COR-L47 (cell line): Measurements from ENCODE around the gene CHMP4A.

Source experiments
- DNase-seq: peaks from one replicate; lab custom pipeline; 2025; lab: John Stamatoyannopoulos, UW

The CHMP4A gene, protein sequence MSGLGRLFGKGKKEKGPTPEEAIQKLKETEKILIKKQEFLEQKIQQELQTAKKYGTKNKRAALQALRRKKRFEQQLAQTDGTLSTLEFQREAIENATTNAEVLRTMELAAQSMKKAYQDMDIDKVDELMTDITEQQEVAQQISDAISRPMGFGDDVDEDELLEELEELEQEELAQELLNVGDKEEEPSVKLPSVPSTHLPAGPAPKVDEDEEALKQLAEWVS

DNA sequence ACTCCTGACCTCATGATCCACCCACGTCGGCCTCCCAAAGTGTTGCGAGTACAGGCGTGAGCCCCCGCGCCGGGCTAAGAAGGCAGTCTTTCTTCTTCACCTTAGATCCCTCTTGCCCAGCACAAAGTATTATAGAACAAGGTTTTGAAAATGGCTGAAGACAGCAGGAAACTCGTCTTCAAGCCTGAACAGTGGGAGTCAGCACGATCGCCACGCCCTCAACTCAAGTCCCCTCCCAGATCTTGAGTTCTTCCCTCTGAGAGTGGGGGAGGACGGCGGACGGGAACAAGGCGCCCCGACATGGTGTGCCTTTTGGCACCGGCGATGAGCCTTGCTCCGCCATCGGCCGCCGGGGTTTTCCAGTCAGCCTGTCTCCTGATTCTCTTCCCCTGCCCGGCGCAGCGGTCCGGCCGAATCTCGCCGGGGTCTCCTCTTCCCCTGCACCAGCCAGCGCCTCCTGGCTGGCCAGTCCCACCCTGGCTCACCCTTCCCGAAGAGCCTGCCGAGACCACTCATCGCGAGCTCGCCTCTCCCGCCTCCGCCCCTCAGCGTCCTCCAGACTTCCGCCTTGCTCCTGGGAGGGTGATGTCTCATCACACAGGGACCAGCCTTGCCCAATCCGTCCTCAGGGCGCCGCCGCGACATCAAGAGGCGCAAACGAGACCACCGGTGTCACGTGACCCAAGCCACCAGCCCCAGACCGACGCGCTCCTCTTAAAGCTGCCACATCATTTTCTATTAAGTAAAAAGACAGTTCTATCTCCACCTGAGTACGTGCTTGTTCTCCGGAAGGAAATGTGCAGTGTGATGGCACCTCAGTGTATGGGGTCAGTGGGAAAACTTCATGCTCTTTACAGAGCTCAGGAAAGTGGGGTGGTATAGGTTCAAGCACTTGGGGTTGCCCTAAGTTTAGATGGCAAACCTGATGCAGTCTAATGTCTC lies at the start of gene CHMP4A:
TSS of gene CHMP4A (minus strand) at position 565 of the 942 bp plus-strand sequence. CDS start at position 516, 49 bp downstream.
- peak; percentile 95 for DNase-seq

DNA sequence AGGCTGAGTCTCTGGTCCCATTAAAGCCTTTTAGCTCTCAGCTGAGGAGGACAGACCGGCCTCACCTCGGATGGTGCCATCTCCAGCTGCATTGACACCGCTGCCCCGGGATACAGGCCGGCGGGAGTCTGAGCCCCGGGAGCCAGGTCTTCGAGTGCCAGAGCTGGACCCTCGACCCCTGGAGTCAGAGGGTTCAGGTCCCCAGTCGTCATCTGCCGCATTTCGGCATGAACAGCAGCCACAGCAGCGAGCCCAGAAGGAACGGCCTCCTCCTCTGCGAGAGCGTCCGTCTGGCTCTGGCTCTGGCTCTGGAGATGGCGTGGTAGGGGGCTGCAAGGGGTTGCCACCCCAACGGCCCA lies 48.7 kb upstream of the CHMP4A start:
- DNase-seq, result no peak

DNA sequence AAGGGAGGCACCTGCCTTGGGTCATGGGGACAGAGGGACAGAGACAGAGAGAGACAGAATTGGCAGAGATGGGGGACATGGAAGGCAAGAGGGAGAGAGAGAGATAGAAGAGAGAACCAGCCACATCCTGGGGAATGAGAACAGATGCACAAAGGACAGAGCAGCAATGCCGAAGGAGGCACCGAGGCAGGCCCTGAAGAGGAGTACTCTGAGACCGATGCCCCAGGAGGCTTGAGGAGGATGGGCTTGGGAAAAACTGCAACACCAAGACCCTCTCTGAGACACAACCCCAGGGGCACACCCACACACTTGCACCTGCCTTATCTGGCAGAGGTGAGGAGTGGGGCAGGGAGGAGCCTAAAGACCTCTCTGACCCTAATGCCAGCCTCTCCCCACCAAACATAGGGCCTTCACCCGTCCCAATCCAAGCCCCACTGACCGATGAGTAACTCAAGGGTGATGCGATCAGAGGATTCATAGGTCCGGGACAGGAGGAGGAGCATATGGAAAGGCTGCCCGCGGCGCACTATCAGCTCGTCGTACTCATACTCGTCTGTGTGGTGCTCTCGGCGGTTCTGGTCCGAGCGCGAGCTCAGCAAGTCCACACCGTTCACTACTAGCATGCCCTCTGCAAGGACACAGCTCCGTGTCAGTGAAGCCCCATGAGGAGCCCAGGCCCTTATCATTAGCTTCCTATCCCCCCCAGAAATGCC lies 48.1 kb upstream of the CHMP4A start:
- DNase-seq, result no peak

DNA sequence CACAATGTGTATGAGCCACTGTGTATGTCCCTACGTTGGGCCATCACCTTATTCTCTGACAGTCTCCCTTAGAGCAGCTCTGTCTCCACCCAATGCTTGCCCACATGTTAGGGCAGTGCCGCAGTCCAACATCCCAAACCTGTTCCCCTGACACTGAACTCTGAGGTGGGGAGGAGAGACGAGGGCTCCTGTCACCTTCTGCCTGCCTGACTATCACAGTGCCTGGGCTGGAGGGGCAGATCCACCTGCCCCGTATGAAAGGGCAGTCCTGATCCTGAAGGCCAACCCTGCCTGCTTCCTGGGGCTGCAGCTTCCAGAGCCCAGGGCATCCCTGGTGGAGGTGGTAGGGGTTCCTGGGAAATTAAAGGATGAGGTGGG lies 47.5 kb upstream of the CHMP4A start:
- no peak for DNase-seq

DNA sequence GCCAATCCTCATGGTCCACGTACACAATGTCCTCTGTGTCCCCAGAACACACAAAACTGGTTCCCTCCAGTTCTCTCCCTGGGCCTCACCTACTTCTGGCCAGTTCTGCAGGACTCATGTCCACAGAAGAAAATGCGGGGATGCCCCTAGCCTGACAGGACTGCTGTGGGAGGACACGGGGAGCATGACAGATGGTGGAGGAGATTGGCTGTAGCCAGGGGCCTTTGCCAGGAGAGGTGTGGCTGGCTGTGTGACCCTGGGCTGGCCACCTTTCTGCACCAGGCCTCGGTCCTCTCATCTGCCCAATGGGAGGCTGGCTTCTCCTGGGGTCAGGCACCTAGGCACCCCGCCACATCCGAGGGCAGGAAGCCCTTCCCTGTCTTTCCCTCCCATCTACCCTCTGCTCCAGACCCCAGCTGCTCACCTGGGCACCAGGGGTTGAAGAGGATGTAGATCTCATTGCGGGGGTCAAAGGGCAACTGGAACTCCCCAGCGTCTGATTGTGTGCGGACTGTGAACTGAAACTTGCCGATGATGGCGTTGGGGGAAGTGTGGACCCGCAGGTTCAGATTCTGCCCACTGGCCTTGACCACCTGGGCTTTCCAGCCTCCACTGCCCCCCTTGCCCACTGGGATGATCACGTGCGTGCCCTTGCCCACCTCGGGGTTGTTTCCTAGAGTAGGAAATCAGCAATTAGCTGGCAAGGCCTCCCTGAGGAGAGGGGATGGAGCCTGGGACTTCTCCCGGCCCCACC lies 46.9 kb upstream of the CHMP4A start:
- DNase-seq, result no peak

DNA sequence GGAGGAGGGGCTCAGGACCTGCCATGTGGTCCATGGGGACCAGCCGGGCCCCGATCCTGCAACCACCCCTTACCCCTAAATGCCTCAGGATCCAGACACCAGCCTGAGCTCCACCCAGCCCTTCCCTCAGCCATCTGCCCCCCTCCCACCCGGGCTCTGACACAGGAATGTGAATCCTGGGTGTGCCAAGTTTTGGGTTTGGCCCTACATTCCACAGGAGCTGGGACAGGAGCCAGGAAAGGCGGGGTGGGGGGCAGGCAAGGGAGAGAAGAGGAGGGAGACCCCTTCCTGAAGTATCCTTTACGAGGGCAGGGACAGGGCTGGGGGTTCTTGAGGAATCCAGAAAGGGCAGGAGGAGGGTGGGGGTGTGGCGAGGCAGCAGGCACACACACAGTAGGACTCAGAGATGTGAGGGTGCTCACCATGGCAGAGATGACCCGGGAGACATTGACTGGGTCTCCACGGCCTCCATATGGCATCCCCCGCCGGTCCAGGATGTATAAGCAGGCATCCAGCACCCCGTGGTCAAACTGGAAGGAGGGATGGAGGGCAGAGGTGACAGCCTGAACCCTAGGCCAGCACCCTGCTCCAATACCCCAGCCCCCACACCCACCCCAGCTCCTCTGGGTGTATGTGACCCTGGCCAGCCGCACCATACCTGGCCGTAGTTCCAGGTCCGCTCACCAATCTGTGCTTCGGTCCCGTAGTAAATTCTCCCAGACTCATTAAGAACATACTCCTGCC lies 46.2 kb upstream of the CHMP4A start:
- DNase-seq, result no peak

DNA sequence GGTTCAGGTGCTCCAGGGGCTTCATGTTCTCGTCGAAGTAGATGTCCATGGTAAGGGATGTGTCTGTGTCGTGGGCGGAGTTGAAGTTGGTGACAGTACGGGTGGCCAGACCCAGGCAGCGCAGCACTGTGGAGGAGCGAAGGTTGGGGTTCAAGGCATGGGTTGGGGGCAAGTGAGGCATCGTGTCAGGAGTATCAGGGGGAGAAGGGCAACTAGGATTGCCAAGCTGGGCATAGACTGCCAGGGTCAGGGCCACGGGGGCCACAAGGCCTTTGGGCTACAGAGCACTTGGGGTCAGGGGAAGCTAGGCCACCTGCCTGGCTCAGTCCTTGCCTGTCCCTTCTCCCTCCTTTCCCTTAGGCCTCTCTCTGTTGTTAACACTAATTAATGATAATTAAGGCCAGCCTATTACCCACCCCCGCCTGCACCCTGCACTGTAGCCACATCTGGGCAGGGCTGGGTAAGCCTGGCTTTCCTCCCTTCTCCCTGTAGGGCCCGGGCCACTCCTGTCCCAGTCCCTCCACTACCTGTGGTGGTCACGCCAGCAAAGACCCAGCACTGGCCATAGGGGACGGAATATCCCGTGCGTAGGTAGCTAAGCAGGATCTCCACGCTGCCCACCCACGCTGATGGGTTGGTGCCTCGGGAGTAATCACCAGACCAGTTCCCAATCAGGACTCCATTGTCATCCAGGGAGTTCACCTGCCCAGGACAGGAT lies 45.4 kb upstream of the CHMP4A start:
- no peak for DNase-seq

DNA sequence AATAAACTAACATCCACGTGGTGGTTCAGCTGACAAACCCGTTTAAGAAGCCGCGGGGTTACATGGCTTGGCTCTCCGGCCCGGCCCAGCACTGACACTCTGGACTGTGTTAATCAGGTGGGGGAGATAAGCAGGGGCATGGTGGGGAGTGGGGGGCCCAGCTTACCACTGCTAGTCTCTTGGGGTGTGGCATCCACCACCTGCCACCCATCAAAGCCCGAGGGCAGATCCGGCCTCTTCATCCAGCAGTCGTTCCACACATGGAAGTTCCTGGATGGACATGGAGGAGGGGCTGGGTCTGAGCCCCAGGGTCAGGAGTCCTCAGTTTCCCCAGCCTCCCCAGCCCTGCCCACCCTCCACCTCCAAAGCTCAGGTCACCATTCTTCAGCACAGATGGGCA lies 44.8 kb upstream of the CHMP4A start:
- no peak for DNase-seq

DNA sequence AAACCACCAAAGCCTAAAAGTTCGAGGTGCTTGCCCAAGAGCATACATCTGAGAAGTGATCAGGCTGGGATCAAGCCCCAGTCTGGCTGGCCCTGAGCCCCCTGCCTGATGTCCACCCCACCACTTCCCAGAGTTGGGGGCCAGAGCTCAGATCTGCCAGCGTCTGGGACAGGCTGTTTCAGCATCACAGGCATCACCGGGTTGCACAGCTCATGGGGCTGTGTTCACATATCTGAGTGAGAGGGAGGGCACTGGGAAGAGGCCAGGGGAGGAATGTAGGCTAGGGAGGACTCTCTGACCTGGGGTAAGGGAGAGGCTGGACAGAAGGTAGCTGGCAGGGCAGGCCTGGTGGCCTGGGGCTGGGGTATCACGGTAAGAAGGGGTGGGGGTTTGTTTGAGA lies 43.7 kb upstream of the CHMP4A start:
- no peak for DNase-seq

DNA sequence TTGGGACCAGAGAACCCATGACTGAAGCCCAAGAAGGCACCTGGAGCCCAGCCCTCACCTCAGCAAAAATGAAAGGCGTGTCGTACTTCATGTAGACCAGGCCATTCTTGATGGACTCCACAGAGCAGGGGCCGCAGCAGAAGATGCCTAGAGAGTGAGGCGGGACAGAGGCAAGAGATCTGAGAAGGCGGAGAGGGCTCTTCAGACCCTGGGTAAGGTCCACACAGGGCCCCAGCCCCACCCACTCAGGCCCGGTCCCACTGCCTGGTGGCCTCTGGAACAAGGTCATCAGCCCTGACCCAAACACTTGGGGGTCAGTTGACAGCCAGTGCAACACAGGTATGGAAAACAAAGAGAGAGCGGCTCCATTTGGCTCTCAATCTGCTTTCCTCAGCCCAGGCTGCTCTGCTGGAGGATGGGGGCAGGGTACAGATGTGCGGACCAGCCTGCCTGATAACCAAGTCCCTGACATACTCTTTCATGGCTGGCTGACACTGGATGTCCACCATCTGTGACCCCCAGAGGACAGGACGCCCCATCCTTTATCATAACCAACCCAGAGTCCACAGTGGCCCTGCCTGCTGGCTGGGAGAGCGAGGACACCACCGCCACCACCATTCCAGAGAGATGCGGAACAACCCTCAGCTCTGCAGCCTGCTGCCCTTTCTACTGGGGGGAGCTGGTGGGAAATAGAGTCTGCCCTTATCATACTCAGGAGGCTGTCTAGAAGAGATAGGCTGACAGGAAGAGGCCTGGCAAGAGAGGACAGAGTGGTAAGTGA lies 42.8 kb upstream of the CHMP4A start:
- no peak for DNase-seq

DNA sequence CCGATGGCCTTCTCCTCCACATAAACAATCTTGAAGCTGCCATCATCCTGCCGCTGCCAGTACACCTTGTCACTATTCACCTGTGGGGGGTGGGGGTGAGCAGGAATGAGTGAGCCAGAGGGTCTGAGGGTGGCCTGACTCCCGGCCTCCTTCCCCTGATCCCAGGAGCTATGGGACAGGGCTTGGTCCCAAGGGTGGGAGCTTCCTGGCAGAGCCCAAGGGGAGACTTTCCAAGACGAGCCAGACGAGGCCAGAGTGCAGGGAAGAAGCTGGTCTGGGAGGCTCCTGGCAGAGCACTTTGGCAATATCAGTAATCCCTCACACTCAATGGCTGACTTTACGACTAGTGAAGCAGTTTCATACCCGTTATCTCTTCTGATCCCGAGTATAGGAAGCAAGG lies 42.1 kb upstream of the CHMP4A start:
- DNase-seq, result no peak

DNA sequence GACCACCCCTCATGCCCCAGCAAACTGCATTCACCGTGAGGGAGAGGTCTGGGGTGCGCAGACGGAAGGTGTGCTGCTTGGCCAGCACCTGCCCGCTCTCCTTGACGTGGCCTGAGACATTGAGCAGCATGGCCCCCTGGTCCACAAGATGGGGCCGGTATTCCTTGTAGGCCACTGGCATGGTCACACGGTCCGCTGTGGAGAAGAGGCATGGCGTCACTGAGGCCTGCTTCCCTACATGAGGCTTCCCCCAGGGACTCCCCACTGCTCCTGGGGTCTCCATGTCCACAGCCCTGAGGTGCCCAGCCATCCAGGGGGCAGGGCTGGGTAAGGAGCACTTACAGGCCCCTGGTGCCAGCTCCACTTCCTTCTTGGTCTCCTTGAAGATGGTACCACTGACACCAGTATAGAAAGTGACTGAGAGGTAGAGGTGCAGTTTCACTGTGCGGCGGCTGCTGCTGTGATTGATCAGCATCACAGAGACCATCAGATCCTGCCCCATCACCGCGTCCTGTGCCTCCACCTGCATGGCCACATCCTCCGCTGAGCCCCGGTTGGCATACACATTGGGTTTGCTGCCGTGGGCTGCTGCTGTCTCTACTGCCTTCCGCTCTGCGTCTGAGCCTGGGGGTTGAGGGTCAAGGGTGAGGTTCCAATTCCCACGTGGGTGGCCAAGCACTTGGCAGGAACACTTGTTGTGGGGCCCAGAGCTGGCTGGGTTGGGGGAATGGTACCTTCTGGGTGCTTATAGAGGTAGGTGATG lies 41.5 kb upstream of the CHMP4A start:
- no peak for DNase-seq

DNA sequence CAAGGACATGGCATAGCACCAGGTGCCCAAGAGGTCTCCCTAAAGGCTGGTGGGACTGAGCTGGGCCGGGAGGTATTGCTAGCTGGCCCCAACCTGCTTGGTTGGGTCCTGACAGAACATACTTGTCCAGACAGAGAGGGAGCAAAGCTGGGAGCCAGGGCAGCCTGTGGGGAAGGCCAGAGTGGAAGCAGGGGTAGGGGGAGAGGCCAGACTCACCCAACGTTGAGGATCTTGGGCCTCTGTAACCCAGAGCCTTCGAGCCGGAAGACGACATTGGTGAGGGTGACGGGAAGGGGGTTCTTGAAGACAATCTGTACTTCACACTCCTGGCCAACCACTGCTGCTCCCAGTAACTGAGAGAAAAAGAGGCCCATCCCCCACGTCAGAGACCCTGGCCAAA lies 40.6 kb upstream of the CHMP4A start:
- no peak for DNase-seq

DNA sequence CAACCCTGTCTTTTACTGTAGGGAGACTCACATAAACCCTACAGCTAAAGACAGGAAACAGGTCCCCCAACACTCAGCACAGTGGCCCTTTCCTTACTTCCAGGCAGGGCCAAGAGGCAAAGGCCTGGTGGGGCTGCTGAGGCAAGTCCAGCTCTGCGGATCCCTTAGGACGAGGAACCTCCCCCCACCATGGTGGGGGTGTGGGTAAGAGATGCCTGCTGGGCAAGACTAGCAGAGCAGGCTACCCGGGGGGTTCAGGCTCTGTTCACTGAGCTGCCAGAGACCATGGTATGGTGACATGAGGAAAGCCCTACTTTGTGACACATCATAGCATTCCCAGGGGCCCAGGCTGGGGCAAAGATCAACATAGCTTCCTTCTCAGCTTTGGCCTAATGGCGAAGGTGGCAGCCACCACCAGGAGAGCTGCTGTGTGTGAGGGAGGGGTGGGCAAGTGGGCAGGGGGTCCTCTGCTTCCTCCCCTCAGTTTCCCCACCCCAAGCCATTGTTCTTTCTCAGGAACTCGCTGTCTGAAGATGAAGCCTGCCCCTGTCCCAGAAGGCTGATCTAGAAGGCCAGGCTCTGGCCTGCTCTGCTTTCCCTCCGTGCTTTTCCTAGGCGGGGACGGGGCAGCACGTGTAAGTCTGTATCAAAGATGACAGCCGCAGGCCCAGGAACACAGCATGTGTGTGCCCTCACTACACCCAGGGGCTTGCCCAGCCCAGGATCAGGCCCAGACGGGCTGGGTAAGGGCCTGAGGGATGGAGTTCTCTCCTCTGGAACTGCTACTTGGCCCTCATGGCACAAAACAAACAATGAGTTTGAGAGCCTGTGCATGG lies 39.2 kb upstream of the CHMP4A start:
- DNase-seq, result no peak

DNA sequence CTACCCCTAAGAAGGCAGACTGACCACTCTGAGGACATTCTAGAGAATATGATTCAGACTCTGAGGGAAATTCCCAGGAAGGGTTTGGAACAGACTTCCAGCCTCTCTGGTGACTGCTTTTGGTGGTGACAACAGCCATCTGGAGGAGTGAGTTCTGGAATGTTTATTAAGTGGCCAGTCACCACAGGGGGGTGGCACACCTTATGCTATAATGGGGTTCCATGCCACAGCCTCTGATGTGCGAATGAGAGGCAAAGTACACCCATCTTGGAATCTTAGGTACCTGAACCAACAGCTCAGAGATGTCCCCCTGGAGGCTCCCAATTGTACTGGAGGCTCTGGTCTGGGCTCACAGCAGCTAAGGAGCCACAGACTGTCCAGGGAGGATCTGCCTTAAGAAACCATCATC lies 38.6 kb upstream of the CHMP4A start:
- DNase-seq, result no peak

DNA sequence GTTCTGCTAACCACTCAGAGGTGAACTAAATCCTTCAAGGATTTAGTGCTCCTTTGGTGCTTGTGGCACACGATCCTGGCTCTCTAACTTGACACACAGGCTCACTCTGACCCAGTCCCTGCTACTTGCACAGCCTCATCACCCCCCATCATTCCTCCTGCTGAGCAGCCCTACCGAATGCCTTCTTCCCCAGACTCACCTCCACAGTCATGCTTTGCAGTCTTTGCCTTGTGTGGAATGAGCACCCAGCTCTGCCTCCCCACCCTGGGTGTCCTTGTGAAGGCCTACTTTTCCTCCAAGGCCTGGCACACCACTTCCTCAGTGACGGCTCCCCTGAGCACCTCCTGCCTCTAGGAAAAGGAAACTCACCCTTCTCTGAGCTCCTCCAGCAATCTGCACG lies 37.1 kb upstream of the CHMP4A start:
- DNase-seq, result no peak

DNA sequence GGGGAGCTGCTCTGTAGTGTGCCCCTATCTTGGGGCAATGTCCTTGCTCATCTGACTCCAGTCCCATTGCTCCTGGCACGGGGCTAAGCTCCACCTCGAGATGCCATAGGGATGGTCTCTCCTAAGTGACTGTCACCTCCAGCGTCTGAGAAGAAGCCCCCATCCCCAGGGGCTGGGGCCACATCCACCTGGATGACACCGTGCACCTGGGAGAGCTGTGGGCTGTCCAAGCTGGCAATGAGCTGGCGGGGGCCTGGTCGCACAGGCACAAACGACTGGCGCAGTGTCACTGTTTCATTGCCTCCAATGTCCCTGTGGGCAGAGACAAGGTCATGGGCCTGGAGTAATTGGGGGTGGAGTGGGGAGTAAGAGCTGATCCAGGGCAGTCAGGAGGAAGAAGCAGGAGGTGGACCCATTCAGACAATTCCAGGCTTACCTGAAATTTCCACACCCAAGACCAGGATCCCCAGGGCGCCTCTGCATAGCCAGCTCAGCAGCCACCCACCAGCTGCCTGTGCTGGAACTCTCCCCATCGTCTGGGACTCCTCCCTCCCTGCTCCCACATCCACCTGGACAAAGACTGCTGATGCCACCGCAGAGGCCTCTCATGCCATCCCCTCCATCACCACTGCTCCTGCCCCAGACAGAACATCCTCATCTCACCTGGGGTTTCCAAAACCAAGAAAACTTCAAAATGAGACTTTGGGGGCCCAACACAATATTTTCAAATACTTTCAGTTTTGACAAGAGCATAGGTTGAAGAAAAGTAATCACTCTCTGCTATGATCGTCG lies 36.1 kb upstream of the CHMP4A start:
- DNase-seq, result no peak

DNA sequence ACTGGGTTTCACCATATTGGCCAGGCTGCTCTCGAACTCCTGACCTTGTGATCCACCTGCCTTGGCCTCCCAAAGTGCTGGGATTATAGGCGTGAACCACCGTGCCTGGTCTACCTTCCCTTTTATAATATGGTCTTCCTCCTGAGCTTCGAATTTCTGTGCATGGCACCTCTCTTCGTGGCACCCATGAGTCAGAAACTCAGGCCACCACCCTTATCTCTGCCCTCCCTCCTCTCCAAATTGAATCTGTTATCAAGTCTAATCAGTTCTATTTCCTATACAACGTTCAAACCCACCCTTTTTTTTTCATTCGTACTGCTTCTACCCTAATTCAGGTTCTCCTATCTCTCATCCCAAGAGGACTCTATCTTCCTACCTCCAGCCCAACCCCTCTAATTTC lies 34.1 kb upstream of the CHMP4A start:
- no peak for DNase-seq
